ACC112 (cell line): Measurements from ENCODE around the gene C16orf90.

ENCODE experiments used
- H2AFZ ChIP-seq: fragments of 200-600 bp; sonication (generic); one replicate; pipeline ENCODE4 v1.6.0; 2017; ENCODE audit warnings: antibody characterized with exemption, low read length; ENCODE audit not compliant: unreplicated experiment
- H3K27ac ChIP-seq: fragments of 200-600 bp; sonication (generic); 2 replicates; pipeline ENCODE4 v1.5.1; 2014; ENCODE audit warnings: low read depth, mild to moderate bottlenecking, antibody characterized with exemption, low read length, moderate library complexity
- H3K27me3 ChIP-seq: fragments of 200-600 bp; sonication (generic); 2 replicates; pipeline ENCODE4 v1.6.1; 2014; ENCODE audit warnings: mild to moderate bottlenecking, antibody characterized with exemption, low read length, moderate library complexity, mixed read lengths; ENCODE audit not compliant: insufficient read depth
- H3K36me3 ChIP-seq: fragments of 200-600 bp; sonication (generic); 2 replicates; pipeline ENCODE4 v1.6.1; 2016; ENCODE audit warnings: mild to moderate bottlenecking, antibody characterized with exemption, low read length, moderate library complexity, mixed read lengths; ENCODE audit not compliant: insufficient read depth
- H3K4me1 ChIP-seq: fragments of 200-600 bp; sonication (generic); one replicate; pipeline ENCODE4 v1.6.1; 2016; ENCODE audit warnings: low read length, mixed read lengths; ENCODE audit not compliant: insufficient read depth, unreplicated experiment, control insufficient read depth
- H3K4me3 ChIP-seq: fragments of 200-600 bp; sonication (generic); 2 replicates; pipeline ENCODE4 v1.5.1; 2014; ENCODE audit warnings: mild to moderate bottlenecking, low read depth, low read length
- H3K79me2 ChIP-seq: fragments of 200-600 bp; sonication (generic); one replicate; pipeline ENCODE4 v1.6.0; 2016; ENCODE audit warnings: low read length; ENCODE audit not compliant: control insufficient read depth, unreplicated experiment, insufficient read depth

Gene C16orf90

GRCh38 chr16:3496386-3496785 lies 1.1 kb upstream of the C16orf90 start:
- Histone ChIP-seq H3K27me3 (no peaks in the 10 kb centered on the region), H3K4me1 (no peaks in the 10 kb centered on the region), H3K27ac (no peak overlapping the region), H2AFZ (no peak overlapping the region), H3K36me3 (no peaks in the 10 kb centered on the region), H3K79me2 (no peaks in the 10 kb centered on the region), H3K4me3 (no peak overlapping the region)

- Histone ChIP-seq H3K27me3 (no peaks in the 10 kb centered on the region), H3K79me2 (no peaks in the 10 kb centered on the region), H3K4me3 (no peak overlapping the region), H3K36me3 (no peaks in the 10 kb centered on the region), H3K27ac (no peak overlapping the region), H2AFZ (no peak overlapping the region), H3K4me1 (no peaks in the 10 kb centered on the region)
Observed at GRCh38 chr16:3494386-3494973, 809 bp downstream of the C16orf90 start.

GRCh38 chr16:3492356-3492755 lies 2.9 kb downstream of the C16orf90 start:
- H3K27me3 ChIP-seq, result no peaks in the 10 kb centered on the region
- no peak overlapping the region for H2AFZ ChIP-seq
- no peaks in the 10 kb centered on the region for H3K79me2 ChIP-seq
- no peak overlapping the region for H3K27ac ChIP-seq
- H3K36me3 ChIP-seq, result no peaks in the 10 kb centered on the region
- no peaks in the 10 kb centered on the region for H3K4me1 ChIP-seq
- H3K4me3 ChIP-seq, result no peak overlapping the region

- H3K27me3 ChIP-seq, result no peaks in the 10 kb centered on the region
Observed at GRCh38 chr16:3490911-3491629, 4.2 kb downstream of the C16orf90 start.

GRCh38 chr16:3488801-3489200 lies 6.5 kb downstream of the C16orf90 start:
- no peaks in the 10 kb centered on the region for H3K4me1 ChIP-seq
- H3K36me3 ChIP-seq, result peaks cover 5% of the 10 kb centered on the region
- H3K27ac ChIP-seq, result no peak overlapping the region
- no peak overlapping the region for H2AFZ ChIP-seq
- no peak overlapping the region for H3K4me3 ChIP-seq
- H3K27me3 ChIP-seq, result no peaks in the 10 kb centered on the region
- no peaks in the 10 kb centered on the region for H3K79me2 ChIP-seq

More at GRCh38 chr16:3490911-3491629, 4.2 kb downstream of the C16orf90 start:
- no peaks in the 10 kb centered on the region for H3K79me2 ChIP-seq
- no peak overlapping the region for H3K4me3 ChIP-seq
- H3K36me3 ChIP-seq, result peaks cover under 1% of the 10 kb centered on the region; the same call in 1 of the 2 replicates
- no peak overlapping the region for H2AFZ ChIP-seq
- H3K4me1 ChIP-seq, result no peaks in the 10 kb centered on the region
- no peak overlapping the region for H3K27ac ChIP-seq

- Histone ChIP-seq H3K36me3 (peaks cover 5% of the 10 kb centered on the region), H3K27me3 (no peaks in the 10 kb centered on the region), H3K4me1 (no peaks in the 10 kb centered on the region), H3K27ac (no peak overlapping the region), H3K4me3 (no peak overlapping the region), H2AFZ (no peak overlapping the region), H3K79me2 (no peaks in the 10 kb centered on the region)
Observed at GRCh38 chr16:3487521-3488410, 7.5 kb downstream of the C16orf90 start.

GRCh38 chr16:3486506-3487215 lies 8.6 kb downstream of the C16orf90 start:
- Histone ChIP-seq H2AFZ (no peak overlapping the region), H3K79me2 (no peaks in the 10 kb centered on the region), H3K4me1 (no peaks in the 10 kb centered on the region), H3K27me3 (no peaks in the 10 kb centered on the region), H3K36me3 (peaks cover 5% of the 10 kb centered on the region), H3K27ac (no peak overlapping the region), H3K4me3 (no peak overlapping the region)

GRCh38 chr16:3485821-3486505 lies 9.3 kb downstream of the C16orf90 start:
- Histone ChIP-seq H2AFZ (no peak overlapping the region), H3K27ac (no peak overlapping the region), H3K27me3 (no peaks in the 10 kb centered on the region), H3K36me3 (peaks cover 5% of the 10 kb centered on the region), H3K4me1 (no peaks in the 10 kb centered on the region), H3K79me2 (no peaks in the 10 kb centered on the region), H3K4me3 (no peak overlapping the region)

GRCh38 chr16:3485097-3485745 lies 10.1 kb downstream of the C16orf90 start:
- Histone ChIP-seq H2AFZ (no peak overlapping the region), H3K36me3 (peaks cover 5% of the 10 kb centered on the region)

More at GRCh38 chr16:3485097-3485745, 10.1 kb downstream of the C16orf90 start:
- no peaks in the 10 kb centered on the region for H3K4me1 ChIP-seq
- no peaks in the 10 kb centered on the region for H3K27me3 ChIP-seq
- H3K4me3 ChIP-seq, result no peak overlapping the region
- no peaks in the 10 kb centered on the region for H3K79me2 ChIP-seq
- no peak overlapping the region for H3K27ac ChIP-seq
